ENCODE results near the gene SELENOW. TPM values are rescaled to one million over a fixed set of nuclear protein-coding genes. Genes with fewer than 3 reads are reported as not detected.

SELENOW gene
- polyA plus RNA-seq, 1 experiment = 177 TPM

GRCh38 chr19:47794526-47794925 lies 16.0 kb downstream of the SELENOW start:
- H3K9me3 ChIP-seq (ENCODE audit: control insufficient read depth, insufficient read depth, low read length) = no peaks in the 10 kb centered on the region
- no peak overlapping the region for H3K27ac ChIP-seq (ENCODE audit: low read depth, low read length)
- TF ChIP-seq CTCF (IDR thresholded peaks at IDR 0.05; ENCODE audit: low read depth, low read length) = no peak
- DNase-seq (ENCODE audit: low read depth, low spot score) = no peak
- CTCF ChIA-PET = interaction anchor here (0.7 to 2.2 kb wide), 2 partner anchors 20 to 69 kb away, joined by 6 to 7 read pairs; no protein-coding TSS in a partner anchor
- POLR2A ChIA-PET = no interaction called here
- H3K27me3 ChIP-seq (ENCODE audit: control insufficient read depth, insufficient read depth, low read length) = peaks cover 7% of the 10 kb centered on the region
- no peak overlapping the region for H3K4me3 ChIP-seq (ENCODE audit: low read depth, low read length)

GRCh38 chr19:47796785-47797184 lies 18.3 kb downstream of the SELENOW start:
- ChIA-PET POLR2A (no interaction called here), CTCF (interaction anchor here (2.2 kb wide), 1 partner anchor 66 kb away, joined by 6 read pairs; no protein-coding TSS in a partner anchor)
- Histone ChIP-seq H3K4me3 (ENCODE audit: low read depth, low read length) (no peak overlapping the region), H3K27me3 (ENCODE audit: control insufficient read depth, insufficient read depth, low read length) (peaks cover 7% of the 10 kb centered on the region), H3K9me3 (ENCODE audit: control insufficient read depth, insufficient read depth, low read length) (peaks cover 6% of the 10 kb centered on the region), H3K27ac (ENCODE audit: low read depth, low read length) (no peak overlapping the region)
- no peak for TF ChIP-seq CTCF (IDR thresholded peaks at IDR 0.05; ENCODE audit: low read depth, low read length)
- no peak for DNase-seq (ENCODE audit: low read depth, low spot score)

GRCh38 chr19:47797996-47798903 lies 19.7 kb downstream of the SELENOW start:
- peaks cover 7% of the 10 kb centered on the region for H3K27me3 ChIP-seq (ENCODE audit: control insufficient read depth, insufficient read depth, low read length)
- H3K4me3 ChIP-seq (ENCODE audit: low read depth, low read length) = no peak overlapping the region
- peaks cover 14% of the 10 kb centered on the region for H3K9me3 ChIP-seq (ENCODE audit: control insufficient read depth, insufficient read depth, low read length)
- ChIA-PET CTCF (no interaction called here), POLR2A (no interaction called here)
- TF ChIP-seq CTCF (IDR thresholded peaks at IDR 0.05; ENCODE audit: low read depth, low read length) = no peak
- DNase-seq (ENCODE audit: low read depth, low spot score) = no peak
- H3K27ac ChIP-seq (ENCODE audit: low read depth, low read length) = no peak overlapping the region

- CTCF ChIA-PET = interaction anchor here (0.6 to 1.1 kb wide), 2 partner anchors 9 to 258 kb away, joined by 3 read pairs; no protein-coding TSS in a partner anchor
- H3K4me3 ChIP-seq (ENCODE audit: low read depth, low read length) = no peak overlapping the region
- DNase-seq (ENCODE audit: low read depth, low spot score) = no peak
- TF ChIP-seq CTCF (IDR thresholded peaks at IDR 0.05; ENCODE audit: low read depth, low read length) = no peak
- POLR2A ChIA-PET = no interaction called here
- peaks cover 7% of the 10 kb centered on the region for H3K27me3 ChIP-seq (ENCODE audit: control insufficient read depth, insufficient read depth, low read length)
- peaks cover 14% of the 10 kb centered on the region for H3K9me3 ChIP-seq (ENCODE audit: control insufficient read depth, insufficient read depth, low read length)
- no peak overlapping the region for H3K27ac ChIP-seq (ENCODE audit: low read depth, low read length)
These were observed 20.4 kb downstream of the SELENOW start for GRCh38 chr19:47798904-47799266.

- Histone ChIP-seq H3K27ac (ENCODE audit: low read depth, low read length) (no peak overlapping the region), H3K4me3 (ENCODE audit: low read depth, low read length) (no peak overlapping the region), H3K27me3 (ENCODE audit: control insufficient read depth, insufficient read depth, low read length) (peaks cover 9% of the 10 kb centered on the region), H3K9me3 (ENCODE audit: control insufficient read depth, insufficient read depth, low read length) (peaks cover 14% of the 10 kb centered on the region)
- ChIA-PET POLR2A (no interaction called here), CTCF (interaction anchor here (1.1 to 1.4 kb wide), 2 partner anchors 12 to 62 kb away, joined by 3 to 4 read pairs; no protein-coding TSS in a partner anchor)
- DNase-seq (ENCODE audit: low read depth, low spot score) = no peak
- no peak for TF ChIP-seq CTCF (IDR thresholded peaks at IDR 0.05; ENCODE audit: low read depth, low read length)
These were observed 22.8 kb downstream of the SELENOW start for GRCh38 chr19:47801270-47801669.
